Measurements from ENCODE around the gene SMPD4.
"Not testable (repeated sequence)": the region's sequence is repeated elsewhere in the genome, so short reads cannot be mapped to it uniquely, and the experiment has no call there.

The SMPD4 gene

DNA sequence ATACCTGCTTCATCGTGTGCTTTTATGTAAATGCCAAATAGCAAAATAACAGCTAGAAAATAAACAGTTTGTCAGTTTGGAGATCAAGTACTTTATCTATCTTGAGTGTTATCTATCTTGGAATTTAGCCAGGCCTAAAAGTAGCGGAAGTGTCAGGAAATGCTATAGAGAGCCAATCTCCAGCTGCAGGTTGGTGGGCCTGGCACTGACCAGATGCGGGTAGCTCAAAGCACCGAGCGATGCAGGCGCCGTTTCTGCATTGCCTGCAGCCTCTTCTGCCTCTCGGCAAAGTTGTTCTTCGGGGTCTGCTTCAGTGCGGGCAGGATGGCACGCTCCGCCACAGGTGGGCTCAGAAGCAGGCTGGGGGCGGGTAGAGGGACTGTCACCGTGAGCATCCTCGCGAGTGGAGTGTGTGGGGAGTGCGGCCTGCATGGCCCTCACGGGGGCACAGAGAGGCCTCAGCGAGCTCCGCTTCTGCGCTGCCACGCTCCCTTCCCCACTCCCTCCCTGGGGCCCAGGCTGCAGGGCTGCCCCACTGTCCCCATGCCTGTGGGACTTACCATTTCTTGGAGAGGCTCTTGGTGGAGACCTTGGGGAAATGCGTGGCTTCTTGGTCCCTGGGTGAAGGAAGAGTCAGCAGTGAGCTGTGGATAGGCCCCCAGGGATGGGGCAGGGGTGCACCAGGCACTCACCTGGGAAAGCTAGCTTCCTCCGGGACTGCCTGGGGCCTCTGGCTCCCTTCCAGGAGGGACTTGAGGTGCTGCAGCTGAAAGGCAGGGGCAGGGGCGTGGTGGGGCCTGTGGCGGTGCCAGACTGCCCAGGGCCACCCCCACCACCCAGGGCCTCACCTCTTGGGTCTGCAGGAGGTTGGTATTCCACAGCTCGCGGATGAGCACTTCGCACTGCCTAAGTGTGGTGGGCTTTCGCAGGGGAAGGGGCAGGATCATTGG is 41.8 kb downstream of the SMPD4 start:
- DNase-seq: not testable (repeated sequence)

DNA sequence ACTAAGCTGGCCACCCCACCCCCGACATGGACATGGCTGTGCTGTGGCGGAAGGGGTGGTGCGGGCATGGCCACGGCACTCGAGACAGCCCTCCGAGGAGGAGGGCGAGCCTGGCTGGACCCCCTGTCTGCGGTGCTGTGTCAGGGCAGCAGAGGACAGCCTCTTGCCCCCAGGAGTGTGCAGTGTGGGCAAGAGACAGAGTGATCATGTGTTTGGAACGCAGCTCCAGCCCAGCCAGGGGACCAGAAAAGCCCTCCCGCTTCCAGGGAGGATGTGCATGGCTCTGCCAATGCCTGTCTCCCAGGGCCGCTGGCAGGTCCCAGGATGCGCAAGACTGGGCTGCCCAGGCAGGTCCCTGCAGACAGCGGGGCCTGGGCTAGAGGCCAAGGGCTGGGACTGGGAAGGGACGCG is 42.6 kb downstream of the SMPD4 start:
- not testable (repeated sequence) for DNase-seq

DNA sequence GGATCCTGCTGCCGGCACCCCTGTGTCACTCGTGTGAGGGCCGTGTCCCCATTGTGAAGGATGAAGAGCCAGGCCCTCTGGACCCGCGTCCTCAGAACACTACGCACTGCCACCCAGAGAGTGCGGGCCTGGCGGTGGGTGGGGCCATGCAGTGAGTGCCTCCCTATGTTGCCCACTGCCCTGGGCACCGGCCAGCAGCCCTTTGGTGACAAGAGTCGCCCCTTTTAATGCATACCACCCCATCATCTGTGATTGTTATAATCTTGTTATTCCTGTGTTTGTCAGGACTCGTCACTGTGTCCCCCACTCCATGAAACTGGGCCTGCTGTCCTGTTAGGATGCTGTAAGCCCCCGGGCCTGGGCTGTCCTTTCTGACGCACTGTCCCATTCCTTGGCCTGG is 43.1 kb downstream of the SMPD4 start:
- DNase-seq: not testable (repeated sequence)

DNA sequence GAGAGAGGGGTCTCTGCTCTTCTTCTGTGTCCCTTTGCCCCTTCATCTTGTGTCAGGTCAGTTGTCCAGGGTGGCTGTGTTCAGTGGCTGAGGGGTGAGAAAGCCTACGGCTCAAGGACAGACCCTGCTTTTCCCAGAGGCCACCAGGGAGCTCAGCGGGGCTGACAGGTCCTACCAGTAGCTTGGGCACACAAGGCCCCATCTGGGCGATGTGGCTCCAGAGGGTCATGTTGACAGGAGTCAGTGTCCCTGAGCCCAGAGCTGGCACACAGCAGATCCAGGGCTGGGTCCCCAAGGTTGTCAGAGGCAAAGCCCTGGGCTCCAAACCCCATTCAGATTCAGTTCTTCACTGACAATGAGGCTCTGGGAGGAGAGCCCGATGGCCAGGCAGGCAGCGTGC is 44.3 kb downstream of the SMPD4 start:
- not testable (repeated sequence) for DNase-seq

DNA sequence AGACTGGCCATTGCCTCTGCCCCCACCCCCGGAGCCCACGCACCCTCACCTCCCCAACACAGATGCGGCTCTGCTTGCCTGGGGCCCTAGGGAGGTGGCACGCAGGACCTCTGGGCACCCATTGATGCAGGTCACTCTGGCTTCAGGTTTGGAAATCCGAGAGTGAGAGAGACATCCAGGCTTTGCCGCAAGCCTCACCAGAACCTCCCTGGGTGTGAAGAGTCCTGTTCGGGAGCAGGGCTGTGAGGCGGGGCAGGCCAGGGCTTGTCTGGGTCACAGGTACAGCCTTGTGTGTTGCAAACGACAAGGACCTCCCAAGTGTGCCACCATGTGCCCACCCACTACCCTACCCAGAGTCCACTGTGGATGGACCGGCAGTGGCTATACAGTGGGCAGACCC is 44.9 kb downstream of the SMPD4 start:
- DNase-seq: not testable (repeated sequence)

DNA sequence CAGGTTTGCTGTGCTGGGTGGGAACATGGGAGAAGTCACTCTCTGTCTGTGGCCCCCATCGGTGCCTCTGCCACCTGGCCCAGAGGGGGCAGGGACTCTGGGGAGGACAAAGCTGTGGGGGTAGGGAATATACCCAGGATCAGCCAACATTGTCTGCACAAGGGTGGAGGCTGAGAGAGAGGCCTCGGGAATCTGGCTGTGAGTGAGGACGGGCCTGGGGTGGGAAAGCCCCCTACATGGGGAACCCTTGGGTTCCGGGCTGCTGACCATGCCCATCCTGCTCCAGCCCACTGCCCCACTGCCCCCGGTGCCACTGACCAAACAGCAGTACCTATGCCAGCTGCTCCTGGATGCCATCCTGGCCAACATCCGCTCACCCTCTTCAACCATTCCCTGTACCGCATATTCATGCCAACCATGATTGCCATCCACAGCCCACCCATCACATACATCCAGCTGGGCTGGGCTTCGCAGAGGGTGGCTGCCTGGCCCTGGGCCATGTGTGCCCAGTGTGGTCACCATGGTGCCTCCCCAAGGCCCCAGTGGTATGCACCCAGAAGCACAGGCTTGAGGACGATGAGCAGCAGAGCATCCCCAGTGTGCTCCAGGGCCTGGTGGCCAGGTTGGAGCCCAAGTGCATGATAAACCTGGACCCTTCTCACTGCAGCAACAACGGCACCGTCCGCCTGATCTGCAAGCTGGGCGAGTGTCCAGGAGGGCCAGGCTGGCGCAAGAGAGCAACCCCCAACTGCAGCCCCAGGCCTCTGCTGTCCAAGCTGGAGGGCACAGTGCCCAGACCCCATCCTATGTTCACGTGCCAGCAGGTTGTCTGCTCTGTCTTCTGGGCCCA is 45.5 kb downstream of the SMPD4 start:
- no peak for DNase-seq

DNA sequence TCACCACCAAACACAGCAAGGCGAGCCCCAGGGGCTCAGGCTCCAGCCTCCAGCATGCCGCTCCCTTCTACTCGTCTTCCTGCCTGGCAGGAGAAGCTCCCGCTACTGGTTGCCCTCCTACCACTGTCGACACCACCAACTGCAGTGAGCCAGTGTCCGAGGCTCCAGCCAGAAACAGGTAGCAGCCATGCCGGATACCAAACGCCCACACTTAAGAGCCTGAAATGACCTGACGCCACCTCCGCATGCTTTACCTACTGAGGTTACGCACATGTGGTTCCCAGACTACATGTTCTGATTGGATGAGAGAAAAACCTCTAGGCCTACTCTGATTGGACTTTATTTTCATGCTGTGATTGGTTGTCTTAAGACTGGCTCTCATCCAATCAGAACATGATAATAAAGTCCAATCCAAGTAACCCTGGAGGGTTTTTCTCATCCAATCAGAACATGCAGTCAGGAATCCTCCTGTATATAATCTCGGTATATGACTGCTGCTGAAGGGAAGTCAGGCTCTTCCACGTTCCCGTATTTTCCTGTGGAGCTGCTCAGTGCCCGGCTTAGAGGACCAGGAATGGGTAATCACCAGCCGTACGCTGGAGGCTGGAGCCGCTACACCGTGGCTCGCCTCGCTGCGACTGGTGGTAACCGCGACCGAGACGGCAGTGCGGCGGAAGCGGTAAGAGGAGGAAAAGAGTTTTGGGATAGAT is 52.1 kb downstream of the SMPD4 start, which contains the start of gene POTEF:
Gene POTEF, minus strand, starts transcription at position 103 of the 710 bp plus-strand sequence. CDS start 8,707 bp downstream, outside the sequence.
- DNase-seq: not testable (repeated sequence)

DNA sequence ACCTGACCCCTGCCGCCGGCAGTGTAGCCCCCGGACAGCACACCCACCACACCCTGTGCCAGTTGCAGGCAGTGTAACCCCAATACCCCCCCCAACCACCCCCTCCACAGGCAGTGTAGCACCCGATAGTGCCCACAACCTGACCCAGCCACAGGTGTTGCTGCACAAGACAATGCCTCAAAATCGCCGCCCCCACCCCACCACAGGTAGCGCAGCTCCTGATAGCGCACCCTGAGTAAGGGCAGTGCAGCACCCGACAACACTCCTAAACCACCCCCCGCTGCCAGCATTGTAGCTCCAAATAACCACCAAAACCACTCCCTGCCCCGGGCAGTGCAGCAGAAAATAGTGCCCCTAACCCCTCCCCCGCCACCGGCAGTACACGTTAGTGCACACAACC is 52.9 kb downstream of the SMPD4 start:
- DNase-seq: not testable (repeated sequence)

DNA sequence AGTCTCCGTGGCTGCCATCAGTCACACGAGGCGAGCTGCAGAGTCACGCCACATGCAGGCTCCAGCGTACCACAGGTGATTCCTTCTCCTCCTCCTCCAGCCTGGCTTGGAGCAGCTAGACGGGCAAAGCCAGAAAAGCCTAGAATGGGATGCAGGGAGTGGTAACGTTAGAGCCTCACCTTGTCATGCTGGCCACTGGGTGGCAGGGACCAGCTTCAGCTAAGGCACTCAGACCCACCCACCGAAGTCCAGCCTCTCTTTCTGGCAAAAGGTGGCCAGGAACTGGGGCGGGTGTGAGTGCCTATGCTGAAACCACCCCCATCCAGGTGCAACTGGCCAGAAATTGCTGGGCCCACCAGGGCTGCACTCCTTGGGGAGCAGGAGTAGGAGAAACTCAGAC is 53.7 kb downstream of the SMPD4 start:
- DNase-seq: not testable (repeated sequence)

DNA sequence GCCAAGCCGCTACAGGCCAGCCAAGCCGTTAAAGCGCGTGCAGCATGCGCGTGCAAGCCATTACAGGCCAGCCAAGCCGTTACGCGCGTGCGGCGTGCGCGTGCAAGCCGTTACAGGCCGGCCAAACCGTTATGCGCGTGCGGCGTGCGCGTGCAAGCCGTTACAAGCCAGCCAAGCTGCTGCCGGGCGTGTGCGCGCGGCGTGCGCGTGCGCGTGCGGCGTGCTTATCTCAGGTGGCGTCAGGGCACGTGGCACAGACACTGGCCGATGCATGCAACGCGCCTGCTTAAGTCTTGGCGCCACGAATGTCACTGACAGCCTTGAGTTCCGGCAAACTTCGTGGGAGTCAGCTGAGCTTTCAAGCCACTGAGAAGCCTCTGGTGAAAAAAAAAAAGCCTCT is 60.5 kb downstream of the SMPD4 start:
- DNase-seq: not testable (repeated sequence)

DNA sequence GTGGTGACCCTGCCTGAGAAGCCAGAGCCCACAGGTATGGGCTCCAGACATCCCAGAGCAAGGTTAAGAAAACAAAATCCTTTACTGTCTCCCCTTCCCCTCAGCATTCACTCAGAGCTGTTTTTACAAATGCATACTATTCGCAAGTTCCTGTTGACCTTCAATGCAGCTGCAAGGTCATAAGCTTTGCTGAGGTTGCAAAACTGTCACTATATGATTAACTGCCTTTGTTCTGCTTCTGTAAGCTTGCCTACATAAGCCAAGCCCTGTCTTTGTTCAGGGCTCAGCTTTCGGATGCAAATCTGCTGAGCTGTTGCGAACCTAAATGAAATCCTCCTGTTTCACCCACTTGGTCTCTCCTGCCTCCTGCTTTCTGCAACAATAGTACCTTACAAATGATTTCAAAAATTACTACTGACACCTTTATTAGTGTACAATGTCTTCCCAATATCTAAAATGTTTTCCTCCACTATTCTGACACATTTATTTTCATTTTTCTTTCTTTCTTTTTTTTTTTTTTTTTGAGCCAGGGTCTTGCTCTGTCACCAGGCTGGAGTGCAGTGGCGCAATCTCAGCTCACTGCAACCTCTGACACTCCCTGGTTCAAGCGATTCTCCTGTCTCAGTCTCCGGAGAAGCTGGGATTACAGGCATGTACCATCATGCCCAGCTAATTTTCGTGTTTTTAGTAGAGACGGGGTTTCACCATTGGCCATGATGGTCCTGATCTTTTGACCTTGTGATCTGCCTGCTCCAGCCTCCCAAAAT is 78.6 kb downstream of the SMPD4 start:
- DNase-seq: not testable (repeated sequence)
